Measurements from ENCODE around the gene ENOX1.
"Not testable (repeated sequence)": the region's sequence is repeated elsewhere in the genome, so short reads cannot be mapped to it uniquely, and the experiment has no call there.

Gene ENOX1

DNA sequence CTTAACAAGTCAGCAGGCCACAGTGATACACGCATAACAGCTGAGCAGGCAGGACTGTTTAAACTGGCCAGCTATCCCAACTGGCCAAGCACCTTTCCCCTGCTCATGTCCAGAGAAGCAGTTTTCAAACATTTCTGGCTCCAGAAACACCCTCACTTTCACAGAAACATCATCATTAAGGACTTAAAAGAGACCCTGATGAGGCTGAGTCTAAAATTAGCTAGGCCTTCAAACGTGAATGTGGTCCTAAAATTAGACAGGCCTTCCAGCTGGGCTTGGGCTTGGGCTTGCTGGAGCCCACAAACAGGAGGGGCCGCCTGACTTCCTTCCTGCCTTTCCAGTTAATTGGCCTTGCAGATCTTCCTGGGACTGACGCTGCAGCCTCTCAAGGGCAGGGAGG lies 429.2 kb downstream of the ENOX1 start:
- DNase-seq (ENCODE audit: low read depth in 2 of 2), result no peak

DNA sequence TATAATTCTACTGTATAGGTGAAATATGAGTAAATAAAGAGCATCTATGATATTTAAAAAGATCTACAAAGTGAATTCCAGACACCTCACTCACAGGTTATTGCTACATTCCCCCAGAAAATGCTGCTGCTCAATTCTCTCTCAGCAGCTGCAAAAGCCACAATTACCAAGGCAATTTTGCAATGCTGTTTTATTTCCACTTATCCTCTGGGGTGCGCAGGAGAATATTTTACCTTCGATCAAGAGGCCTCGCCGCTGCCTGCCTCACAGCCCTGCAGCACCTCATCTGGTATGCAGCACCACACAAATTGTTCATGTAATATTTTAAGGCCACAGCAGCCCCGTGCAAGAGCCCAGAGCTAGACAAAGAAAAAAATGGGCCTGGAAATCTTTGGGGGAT lies 430.2 kb downstream of the ENOX1 start:
- DNase-seq (ENCODE audit: low read depth in 2 of 2), result no peak

DNA sequence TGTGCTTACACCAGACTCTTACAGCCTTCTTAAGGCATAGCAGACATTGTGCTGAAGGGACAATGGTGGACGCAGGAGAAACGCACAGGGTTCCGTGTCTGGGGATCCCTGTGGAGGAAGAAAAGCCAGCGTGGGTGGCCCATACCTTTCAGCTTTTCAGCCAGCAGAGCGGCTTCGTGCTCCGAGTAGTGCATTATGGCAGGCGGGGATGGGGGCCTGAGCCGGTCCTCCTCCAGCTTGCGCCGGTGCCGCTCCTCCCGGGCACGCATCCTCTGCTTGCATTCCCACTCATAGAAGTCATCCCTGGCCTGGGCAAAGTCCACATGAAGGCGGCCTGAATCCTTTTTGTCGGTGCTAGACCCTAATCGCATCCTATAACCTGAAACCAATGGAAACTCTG lies 431.0 kb downstream of the ENOX1 start:
- DNase-seq (ENCODE audit: low read depth in 2 of 2), result no peak

DNA sequence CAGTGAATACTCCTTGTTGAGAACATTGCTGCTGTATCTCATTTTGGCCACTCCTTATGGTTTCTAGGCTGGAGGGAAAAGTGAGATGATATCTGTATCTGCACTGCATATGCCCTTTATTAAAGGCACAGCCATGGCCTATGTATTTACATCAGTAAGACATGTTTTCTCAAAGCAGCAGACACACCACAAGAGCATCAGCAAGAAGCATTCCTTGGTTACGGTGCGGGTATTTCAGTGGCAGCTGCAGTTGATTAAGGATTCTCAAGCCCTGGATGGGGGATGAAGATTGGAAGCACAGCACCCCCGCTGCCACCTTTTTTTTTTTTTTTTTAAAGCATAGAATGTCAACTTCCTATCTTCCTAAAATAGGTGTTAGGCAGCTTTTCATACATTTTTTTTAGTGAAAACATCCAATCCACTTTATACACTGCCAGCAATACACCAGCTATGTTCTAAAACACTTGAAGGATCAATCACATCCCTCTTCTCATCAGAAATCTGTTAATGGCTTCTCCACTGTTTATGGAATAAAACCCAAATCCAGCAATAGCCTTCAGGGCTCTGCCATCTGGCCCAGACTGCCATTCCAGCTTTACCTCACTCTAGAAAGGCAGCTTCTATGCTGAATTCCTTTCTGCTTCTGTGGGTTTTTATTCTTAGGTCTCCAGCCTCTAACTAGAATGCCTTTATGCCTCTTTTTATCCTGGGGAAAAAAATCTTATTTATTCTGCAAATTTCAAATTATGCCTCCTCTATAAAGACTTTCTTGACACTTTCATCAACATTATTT lies 432.4 kb downstream of the ENOX1 start:
- no peak for DNase-seq (ENCODE audit: low read depth in 2 of 2)

DNA sequence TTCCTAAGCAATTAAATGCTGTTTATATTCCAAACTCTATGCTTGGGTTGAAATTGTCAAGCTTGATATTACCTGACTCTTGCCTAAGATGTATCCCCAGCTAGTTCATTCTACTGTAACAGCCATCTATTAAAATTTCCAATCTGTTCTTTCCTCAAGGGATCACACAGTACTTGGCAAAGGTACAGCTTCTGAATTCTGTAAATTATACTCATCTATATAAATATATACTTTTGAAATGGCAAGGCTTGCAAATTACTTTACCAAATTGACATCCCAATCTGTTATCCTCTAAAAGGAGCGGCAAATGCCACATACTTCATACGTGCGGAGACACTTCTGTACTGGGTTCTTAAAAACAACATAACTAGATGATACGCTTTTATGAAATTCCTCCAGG lies 433.1 kb downstream of the ENOX1 start:
- no peak for DNase-seq (ENCODE audit: low read depth in 2 of 2)

DNA sequence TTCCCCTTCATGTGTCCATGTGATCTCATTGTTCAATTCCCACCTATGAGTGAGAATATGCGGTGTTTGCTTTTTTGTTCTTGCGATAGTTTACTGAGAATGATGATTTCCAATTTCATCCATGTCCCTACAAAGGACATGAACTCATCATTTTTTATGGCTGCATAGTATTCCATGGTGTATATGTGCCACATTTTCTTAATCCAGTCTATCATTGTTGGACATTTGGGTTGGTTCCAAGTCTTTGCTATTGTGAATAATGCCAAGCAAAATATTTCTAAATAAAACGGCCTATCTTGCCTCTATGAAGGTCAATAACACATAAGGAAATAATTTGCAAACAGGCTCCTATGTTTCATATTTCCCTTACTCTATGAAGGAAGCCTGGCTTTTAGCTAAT lies 435.2 kb downstream of the ENOX1 start:
- not testable (repeated sequence) for DNase-seq (ENCODE audit: low read depth in 2 of 2)

DNA sequence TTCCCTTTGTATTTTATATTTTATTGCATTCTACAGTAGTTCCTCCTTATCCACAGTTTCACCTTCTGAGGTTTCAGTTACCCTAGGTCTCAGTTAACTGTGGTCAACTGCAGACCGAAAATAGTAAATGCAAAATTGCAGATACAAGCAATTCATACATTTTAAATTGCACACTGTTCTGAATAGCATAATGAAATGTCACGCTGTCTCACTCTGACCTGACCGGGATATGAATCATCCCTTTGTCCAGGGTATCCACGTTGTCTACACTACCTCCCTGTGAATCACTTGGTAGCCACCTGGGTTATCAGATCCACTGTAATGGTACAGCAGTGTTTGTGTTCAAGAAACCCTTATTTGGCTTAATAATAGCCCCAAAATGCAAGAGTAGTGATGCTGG lies 438.4 kb downstream of the ENOX1 start:
- no peak for DNase-seq (ENCODE audit: low read depth in 2 of 2)

DNA sequence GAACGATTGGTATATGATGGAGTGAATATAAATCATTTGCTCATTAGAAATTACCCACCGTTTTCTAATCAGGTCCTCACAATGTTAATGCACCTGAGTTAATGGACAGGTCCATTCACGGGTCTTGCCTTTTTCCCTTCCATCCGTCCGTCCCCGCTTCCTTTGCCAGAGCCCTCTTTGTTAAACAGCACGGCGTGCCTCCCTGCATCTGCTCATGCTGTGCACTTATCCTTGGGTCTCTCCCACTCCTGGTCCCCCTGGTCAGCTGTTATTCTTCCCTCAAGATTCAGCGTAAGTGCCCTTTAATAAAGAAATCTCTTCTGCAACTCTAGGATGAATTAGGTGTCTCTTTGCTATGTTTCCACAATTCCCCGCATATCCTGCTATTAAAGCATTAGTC lies 438.9 kb downstream of the ENOX1 start:
- DNase-seq (ENCODE audit: low read depth in 2 of 2), result no peak

DNA sequence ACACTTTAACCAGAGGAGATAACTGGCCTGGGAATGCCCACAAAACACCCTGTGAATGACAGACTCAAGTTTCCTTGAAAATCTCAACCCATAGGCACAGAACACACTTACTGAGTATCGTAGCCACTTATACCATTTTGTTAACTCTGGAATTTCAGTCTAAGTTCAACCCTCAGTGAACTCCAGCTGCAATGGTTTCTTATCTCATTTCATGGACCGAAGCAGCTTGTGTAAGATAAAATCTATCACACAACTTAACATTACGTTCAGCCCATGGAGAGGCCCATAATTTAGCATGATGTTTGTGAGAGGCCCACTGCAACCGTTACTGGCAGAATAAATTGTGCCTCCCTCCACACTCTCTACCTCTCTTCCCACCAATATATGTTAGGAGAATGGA lies 440.3 kb downstream of the ENOX1 start:
- DNase-seq (ENCODE audit: low read depth in 2 of 2), result no peak

DNA sequence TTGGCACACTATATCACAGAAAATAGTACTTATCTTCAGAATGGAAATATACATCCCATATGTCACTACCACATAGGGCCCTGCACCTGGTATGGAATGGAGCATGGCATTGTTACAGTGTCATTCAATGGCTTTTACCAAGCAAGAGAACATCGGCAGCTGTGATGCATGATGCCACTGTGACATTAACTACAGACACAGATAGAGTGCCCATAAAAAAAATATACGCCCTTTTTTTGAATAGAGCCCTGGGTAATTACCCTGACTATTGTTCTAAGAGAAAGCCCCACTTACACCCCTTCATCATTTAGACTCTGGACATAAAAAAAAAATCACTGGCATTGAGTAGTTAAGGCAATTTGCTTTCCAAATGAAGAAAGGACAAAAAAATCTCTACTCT lies 443.1 kb downstream of the ENOX1 start:
- no peak for DNase-seq (ENCODE audit: low read depth in 2 of 2)

DNA sequence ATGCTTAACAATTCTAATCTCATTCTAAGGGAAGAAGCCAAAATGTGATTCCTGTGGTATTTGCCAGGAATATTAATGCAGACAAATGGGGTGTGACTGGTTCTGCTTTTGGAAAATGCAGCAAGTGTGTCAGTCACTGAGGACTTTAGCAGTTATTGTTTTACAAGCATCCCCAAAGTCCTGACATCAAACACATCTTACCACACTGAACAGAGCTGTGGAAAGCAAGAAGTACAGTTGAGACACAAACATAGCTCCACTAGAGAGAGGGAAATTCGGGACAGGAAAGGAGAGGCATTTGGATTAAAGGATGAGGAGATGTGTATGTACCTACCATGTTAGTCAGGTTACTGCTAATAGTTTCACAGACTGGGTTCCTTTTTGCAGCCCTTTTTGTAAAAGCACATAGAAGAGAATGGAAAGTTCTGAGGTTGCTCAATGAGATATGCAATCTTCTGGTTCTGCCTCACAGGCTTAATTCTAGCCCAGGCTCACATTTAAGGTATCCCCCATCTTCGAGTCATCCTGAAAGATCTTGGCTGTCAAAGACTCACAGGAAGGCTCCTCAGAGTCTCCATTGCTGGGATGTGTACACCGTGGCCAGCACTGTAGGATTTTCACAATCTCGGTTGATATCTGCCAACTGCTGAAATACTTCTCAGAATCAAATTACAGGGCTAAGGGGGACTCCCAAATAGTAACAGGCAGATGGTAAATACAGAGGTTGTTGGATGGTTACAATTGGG lies 446.8 kb downstream of the ENOX1 start:
- no peak for DNase-seq (ENCODE audit: low read depth in 2 of 2)

DNA sequence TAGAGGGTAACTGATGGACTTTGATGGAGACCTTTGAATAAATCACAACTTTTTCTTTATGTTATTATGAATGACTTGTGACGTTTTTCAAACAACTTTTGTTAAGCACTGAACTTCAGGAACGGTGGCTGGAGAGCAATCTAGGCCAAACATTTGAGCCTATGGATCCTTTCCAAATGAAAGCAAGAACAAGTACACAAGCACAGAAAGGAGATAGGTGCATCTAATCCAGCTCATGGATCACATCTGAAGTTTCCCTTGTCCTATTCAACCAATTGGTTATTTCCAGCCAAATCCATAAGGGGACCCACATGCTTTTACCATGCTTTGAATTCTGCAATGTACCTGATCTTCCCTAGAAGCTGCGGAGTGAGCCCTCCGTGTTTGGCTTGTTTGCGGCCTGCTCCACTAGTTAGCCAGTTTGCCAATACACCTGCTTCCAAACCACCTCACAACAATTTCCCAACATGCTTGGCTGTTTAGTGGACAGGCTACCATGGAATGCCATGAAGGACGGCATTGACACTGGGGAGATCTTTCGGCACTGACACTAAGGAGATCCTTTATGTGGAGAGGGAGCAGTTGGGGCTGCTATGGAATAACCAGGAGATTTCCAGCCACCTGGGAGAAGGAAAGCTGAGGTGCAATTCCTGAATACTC lies 447.5 kb downstream of the ENOX1 start:
- no peak for DNase-seq (ENCODE audit: low read depth in 2 of 2)

DNA sequence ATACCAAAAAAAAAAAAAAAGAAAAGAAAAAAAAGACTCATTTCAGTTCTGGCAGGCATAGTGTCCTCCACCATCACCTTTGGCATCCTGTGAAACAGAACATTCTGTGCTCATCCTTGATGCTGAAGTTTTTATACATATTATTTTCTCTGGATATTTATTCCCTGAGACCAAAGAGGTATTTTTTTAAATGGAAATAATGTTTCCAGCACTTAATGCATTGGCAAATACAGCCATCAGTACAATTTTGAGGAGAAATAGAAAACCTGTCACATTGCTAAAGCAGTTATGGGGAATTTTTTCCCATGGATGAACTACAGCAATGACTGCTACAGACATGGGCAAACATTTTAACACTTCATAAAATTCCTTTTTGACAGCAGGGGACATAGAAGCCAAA lies 451.0 kb downstream of the ENOX1 start:
- no peak for DNase-seq (ENCODE audit: low read depth in 2 of 2)

DNA sequence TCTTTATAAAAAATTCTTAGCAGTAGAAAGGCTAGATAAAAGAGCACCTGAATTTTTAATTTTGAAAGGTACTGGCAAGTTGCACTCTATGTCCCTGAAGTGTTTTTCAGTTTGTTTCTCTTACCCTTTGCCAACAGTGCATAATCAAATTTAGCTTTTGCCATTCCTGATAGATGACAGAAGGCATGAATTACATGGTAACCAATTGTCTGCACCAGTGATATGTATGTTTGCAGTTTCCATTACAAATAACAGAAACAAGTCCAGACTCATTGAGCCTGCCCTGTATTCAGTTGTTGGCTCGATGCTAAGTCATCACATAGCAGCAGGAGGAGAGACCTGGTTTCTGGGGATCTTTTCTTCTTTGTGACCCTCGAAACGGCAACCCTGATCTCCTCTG lies 453.6 kb downstream of the ENOX1 start:
- DNase-seq (ENCODE audit: low read depth in 2 of 2), result no peak

DNA sequence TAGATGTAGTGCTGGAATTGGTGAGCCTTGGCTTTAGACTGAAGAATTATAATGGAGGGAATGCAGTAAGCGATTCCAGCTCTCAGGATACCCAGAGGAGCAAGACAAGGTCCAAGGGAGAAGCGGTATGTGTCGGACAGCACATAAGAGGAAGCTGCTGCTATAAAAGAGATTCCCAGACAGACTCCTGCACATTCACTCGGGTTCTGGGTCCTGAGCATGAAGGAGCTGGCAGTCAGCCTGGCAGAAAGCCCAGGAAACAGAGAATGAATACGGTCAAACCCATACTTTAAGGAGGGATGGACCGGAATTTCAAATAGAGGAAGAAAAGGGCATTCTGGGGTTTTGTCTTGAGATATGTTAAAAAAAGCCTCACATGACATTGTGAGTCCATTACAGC lies 455.1 kb downstream of the ENOX1 start:
- no peak for DNase-seq (ENCODE audit: low read depth in 2 of 2)

DNA sequence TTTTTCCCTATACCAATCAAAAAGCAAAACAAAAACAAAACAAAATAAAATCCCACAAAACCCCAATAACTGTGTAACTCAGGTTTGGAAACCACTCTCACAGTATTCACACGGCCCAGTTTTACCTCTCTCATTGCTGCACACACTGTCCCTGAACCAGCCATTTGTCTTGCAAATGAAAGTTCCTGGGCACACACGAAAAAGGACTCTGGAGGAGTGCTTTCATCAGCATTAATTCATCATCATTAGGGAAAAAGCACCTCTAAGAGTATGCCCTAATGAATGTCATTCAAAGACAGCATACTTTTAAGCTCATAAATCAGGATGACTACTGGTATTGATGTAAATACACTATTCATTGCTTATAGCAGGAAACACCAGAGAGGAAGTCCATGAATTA lies 457.1 kb downstream of the ENOX1 start:
- DNase-seq (ENCODE audit: low read depth in 2 of 2), result no peak

DNA sequence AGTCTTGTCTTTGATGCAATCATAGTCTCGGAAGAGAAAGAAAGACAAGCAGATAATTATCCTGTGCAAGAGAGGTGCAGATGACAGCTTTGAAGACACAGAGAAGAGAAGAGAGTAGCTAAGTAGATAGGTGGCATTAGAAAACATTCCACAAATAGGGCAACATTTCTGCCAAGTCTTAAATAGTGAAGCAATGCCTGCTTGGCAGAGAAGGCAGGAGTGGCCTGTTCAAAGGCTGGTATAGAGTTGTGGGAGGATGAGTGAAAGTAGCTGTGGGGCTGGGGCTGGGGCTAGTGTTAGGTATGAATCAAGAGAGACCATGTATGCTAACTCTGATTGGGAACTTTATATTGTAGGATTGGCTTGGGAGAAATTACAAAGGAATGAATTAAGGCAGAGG lies 457.9 kb downstream of the ENOX1 start:
- no peak for DNase-seq (ENCODE audit: low read depth in 2 of 2)

DNA sequence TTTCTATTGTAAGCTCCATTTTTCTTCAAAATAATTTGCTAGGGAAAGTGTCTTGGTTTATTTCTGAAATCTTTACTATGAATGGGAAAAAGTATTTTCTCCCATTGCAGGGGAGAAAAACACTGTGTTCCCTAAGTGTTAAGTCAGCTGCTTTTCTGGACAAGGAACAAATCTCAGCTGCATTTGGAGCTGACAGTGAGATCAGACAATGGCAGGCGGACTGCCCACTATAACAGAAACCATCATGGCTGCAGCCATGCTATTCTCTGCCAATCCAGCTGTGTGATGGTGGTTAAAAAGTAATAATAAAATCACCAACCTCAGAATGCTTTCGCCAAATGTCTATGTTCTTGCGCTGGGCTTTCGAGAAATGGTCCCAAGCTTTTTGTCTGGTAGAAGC lies 460.7 kb downstream of the ENOX1 start:
- no peak for DNase-seq (ENCODE audit: low read depth in 2 of 2)

DNA sequence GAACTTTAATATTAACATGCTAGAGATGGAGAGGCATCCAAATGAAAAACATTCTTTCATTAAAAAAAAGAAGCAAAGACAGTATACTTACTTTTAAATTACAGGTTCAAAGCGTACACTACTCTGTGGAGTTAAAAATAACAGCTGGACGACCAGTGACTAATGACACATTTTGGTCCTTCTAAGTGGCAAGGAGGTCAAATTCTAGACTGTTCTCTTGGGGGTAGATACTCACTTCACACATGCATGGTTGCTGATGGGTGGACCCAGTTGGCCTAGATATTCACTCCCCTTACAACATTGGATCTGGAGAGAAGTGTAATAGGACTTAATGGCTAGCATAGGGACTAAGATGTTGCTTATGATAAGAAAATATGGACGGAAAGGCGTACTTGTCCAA lies 461.1 kb downstream of the ENOX1 start:
- DNase-seq (ENCODE audit: low read depth in 2 of 2), result no peak

DNA sequence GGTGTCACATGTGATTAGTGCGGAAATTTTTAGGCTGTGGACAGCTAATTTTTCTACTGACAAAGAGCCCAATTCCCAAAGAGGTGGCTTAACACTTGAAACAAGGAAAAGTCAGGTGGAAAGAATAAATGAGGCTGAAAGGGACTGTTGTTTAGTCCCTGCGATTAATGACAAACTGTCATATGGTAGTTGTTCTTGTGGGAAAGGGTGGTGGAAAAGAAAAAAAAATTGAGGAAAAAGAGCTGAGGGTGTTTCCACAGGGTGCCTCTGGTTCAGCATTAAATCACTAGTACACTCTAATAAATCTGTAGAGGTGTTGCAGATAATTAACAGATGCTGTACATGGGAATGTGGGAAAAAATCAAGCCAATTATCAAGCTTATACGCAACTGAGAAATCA lies 462.6 kb downstream of the ENOX1 start:
- no peak for DNase-seq (ENCODE audit: low read depth in 2 of 2)

DNA sequence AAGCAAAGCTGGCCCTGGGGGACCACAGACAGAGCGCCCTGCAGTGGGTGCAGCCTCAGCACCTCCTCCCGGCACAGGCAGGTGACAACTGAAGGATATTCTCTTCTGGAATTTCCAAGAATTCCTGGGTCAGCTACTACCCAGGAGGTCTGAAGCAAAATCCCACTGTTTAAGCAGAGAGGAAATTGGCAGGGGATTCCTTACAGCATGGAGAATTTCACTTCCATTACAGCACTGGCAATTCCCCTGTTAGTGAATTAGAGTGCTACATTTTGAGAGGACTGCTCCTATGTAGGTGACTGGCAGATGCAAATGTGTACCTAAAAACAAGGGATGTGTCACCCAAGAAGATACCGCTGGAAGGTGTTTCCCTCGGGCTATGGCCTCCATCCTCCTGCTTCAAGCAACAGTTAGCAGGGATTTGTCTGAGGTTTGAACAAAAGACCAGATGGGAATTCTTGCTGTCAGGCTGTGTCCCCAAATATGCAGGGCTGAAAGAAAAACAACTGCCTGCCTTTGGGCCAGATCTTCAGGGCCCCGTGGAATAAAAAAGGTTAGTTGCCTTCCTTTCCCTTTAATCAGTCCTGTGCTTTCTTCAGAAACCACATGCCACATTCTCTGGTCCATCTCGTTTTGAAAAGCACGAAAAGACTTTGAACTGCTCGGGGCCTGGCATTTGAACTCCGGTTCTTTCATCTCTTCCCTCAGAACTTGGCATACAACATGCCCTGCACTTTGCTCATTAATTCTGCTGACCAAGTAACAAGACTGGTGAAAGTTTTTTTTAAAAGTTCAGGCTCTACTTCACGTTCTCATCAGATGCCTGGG lies 466.9 kb downstream of the ENOX1 start:
- no peak for DNase-seq (ENCODE audit: low read depth in 2 of 2)

DNA sequence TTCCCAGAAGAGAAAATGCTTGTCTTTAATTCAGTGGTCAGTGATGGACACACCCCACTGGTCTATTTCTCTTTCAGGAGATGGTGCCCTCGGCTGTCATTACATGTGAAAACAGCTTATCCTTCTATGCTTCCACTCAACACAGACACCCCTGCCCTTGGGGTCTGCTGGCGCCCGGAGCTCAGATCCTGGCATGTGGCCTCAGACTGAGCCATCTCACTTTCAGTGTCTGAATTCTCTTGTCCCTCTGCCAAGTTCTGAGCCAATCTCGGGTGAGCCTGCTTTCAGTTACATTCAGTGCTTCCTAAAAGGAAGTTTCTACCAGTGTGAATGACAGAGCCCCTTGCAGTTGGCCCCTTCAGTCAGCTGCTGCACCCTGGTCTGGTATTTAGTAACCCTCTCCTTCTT lies 469.8 kb downstream of the ENOX1 start:
- DNase-seq (ENCODE audit: low read depth in 2 of 2), result no peak
